ENCODE measurements around the gene ELOA2. TPM values are rescaled to one million over a fixed set of nuclear protein-coding genes. Genes with fewer than 3 reads are reported as not detected.

Gene ELOA2
- total RNA-seq, 1 experiment from 2014 or later, result not detected

DNA sequence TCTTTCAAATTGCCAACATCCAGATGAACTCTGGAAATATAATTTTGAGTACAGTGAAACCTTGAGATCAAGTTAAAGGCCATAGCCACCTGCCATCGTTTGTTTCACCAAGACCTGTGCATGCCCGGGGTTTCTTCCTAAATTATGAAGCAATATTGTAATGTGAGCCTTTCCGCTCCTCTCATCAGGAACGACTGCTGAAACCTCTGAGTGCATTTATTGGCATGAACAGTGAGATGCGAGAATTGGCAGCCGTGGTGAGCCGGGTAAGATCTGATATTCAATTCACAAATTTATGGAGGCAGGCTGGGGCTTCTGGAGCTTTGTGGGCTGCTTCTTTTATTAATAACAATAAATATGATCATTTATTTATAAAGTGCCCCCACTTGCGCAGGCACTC is 27.7 kb upstream of the ELOA2 start (continued):
- TF ChIP-seq, protein P1, sequence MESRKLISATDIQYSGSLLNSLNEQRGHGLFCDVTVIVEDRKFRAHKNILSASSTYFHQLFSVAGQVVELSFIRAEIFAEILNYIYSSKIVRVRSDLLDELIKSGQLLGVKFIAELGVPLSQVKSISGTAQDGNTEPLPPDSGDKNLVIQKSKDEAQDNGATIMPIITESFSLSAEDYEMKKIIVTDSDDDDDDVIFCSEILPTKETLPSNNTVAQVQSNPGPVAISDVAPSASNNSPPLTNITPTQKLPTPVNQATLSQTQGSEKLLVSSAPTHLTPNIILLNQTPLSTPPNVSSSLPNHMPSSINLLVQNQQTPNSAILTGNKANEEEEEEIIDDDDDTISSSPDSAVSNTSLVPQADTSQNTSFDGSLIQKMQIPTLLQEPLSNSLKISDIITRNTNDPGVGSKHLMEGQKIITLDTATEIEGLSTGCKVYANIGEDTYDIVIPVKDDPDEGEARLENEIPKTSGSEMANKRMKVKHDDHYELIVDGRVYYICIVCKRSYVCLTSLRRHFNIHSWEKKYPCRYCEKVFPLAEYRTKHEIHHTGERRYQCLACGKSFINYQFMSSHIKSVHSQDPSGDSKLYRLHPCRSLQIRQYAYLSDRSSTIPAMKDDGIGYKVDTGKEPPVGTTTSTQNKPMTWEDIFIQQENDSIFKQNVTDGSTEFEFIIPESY (IDR thresholded peaks at IDR 0.05; ENCODE audit: extremely low read depth, insufficient replicate concordance, low read length), result no peak
- TF ChIP-seq SIN3A (IDR thresholded peaks at IDR 0.05; ENCODE audit: low read depth), result no peak
- no peak for TF ChIP-seq RAD21 (IDR thresholded peaks at IDR 0.05; ENCODE audit: low read depth)

DNA sequence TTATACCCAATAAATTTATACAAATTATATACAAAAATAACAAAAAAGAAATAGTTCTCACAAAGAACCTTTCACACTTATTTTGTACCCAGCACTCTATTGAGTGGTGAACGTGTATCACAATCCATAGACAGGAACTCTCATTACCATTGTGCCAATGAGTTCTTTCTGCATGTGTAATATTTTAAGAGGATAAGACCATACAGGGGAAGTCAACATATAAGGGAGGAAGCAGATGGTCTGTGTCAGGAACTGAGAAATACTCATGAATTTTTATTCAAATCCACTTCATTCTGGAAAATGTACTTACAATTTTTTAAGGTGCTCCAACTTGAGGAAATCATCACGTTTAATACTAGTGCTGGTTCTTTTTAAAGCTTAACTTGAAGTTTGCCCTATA is 27.1 kb upstream of the ELOA2 start:
- BruUV-seq (replicated peaks), result no TSS peak
- DNase-seq (ENCODE audit: low read depth, low spot score), result no peak
- Histone ChIP-seq H3K36me3 (ENCODE audit: control insufficient read depth in 1 of 2, insufficient read depth in 2 of 2, low read length in 2 of 2) (no peaks in the 10 kb centered on the region), H3K27me3 (ENCODE audit: insufficient read depth, low read length) (no peaks in the 10 kb centered on the region), H3K4me1 (ENCODE audit: control insufficient read depth in 1 of 2, insufficient read depth in 2 of 2, low read length in 2 of 2) (no peaks in the 10 kb centered on the region), H2AFZ (ENCODE audit: low read depth, low read length, poor library complexity, severe bottlenecking) (no peak overlapping the region), H3K9me3 (ENCODE audit: control insufficient read depth in 1 of 2, insufficient read depth in 1 of 2, low read depth in 1 of 2, low read length in 2 of 2) (no peaks in the 10 kb centered on the region), H3K4me3 (replicated peaks in 1 of 2; ENCODE audit: low read depth in 1 of 2, low read length in 2 of 2) (no peak overlapping the region), H3K27ac (ENCODE audit: low read depth, low read length) (no peak overlapping the region), H3K9me2 (ENCODE audit: insufficient read depth) (no peaks in the 10 kb centered on the region), H3K4me2 (ENCODE audit: low read length) (no peak overlapping the region), H4K20me1 (ENCODE audit: insufficient read depth) (no peaks in the 10 kb centered on the region), H3K9ac (ENCODE audit: low read length) (no peak overlapping the region), H3K79me2 (ENCODE audit: insufficient read depth, low read length) (no peaks in the 10 kb centered on the region)
- CTCF ChIA-PET, result no interaction called here
- intact Hi-C loops (cut with micrococcal nuclease), result no loop called here
- no peak for ATAC-seq
- RAD21 ChIA-PET (ENCODE audit: low non-redundant PET in 1 of 2, low total read pairs in 2 of 2, uncharacterized antibody in 2 of 2, unreplicated experiment in 2 of 2), result no interaction called here
- POLR2A ChIA-PET, result no interaction called here
- TF ChIP-seq CEBPB (IDR thresholded peaks at IDR 0.05; ENCODE audit: low read depth), result no peak
- TF ChIP-seq SP1 (IDR thresholded peaks at IDR 0.05; ENCODE audit: low read depth), result no peak
- no peak for TF ChIP-seq SIN3A (IDR thresholded peaks at IDR 0.05; ENCODE audit: low read depth)
- TF ChIP-seq ZNF274 (IDR thresholded peaks at IDR 0.05; ENCODE audit: low read depth, low read length), result no peak
- no peak for TF ChIP-seq TCF7L2 (IDR thresholded peaks at IDR 0.05; ENCODE audit: borderline replicate concordance, extremely low read depth, insufficient read depth, insufficient read length)
- TF ChIP-seq EGR1 (IDR thresholded peaks at IDR 0.05; ENCODE audit: low read depth), result no peak
- no peak for TF ChIP-seq YY1 (IDR thresholded peaks at IDR 0.05; ENCODE audit: extremely low read depth, insufficient replicate concordance, low read depth, low read length)
- TF ChIP-seq ELF1 (IDR thresholded peaks at IDR 0.05; ENCODE audit: borderline replicate concordance, low read depth), result no peak
- TF ChIP-seq, protein P2, sequence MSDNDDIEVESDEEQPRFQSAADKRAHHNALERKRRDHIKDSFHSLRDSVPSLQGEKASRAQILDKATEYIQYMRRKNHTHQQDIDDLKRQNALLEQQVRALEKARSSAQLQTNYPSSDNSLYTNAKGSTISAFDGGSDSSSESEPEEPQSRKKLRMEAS (IDR thresholded peaks at IDR 0.05), result no peak
- TF ChIP-seq EZH2 (IDR thresholded peaks at IDR 0.05), result no peak
- TF ChIP-seq RAD21 (IDR thresholded peaks at IDR 0.05; ENCODE audit: low read depth), result no peak
- no peak for TF ChIP-seq POLR2A (IDR thresholded peaks at IDR 0.05; ENCODE audit: borderline replicate concordance, extremely low read depth, insufficient read depth, insufficient read length)
- TF ChIP-seq CBX3 (IDR thresholded peaks at IDR 0.05; ENCODE audit: low read depth), result no peak
- TF ChIP-seq, protein P3, sequence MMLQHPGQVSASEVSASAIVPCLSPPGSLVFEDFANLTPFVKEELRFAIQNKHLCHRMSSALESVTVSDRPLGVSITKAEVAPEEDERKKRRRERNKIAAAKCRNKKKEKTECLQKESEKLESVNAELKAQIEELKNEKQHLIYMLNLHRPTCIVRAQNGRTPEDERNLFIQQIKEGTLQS (IDR thresholded peaks at IDR 0.05), result no peak
- no peak for TF ChIP-seq JUND (IDR thresholded peaks at IDR 0.05)
- no peak for TF ChIP-seq EZH2phosphoT487 (IDR thresholded peaks at IDR 0.05; ENCODE audit: borderline replicate concordance)
- no peak for TF ChIP-seq SRF (IDR thresholded peaks at IDR 0.05; ENCODE audit: low read depth)
- TF ChIP-seq, protein P4, sequence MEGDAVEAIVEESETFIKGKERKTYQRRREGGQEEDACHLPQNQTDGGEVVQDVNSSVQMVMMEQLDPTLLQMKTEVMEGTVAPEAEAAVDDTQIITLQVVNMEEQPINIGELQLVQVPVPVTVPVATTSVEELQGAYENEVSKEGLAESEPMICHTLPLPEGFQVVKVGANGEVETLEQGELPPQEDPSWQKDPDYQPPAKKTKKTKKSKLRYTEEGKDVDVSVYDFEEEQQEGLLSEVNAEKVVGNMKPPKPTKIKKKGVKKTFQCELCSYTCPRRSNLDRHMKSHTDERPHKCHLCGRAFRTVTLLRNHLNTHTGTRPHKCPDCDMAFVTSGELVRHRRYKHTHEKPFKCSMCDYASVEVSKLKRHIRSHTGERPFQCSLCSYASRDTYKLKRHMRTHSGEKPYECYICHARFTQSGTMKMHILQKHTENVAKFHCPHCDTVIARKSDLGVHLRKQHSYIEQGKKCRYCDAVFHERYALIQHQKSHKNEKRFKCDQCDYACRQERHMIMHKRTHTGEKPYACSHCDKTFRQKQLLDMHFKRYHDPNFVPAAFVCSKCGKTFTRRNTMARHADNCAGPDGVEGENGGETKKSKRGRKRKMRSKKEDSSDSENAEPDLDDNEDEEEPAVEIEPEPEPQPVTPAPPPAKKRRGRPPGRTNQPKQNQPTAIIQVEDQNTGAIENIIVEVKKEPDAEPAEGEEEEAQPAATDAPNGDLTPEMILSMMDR (IDR thresholded peaks at IDR 0.05 in 2 of 3, conservative IDR thresholded peaks at IDR 0.05 in 1 of 3; ENCODE audit: borderline replicate concordance in 1 of 3, insufficient read depth in 1 of 3, low read depth in 2 of 3, low read length in 2 of 3), result no peak
